RWPE1 (cell line): ENCODE results near the gene IL21R.
"Not testable (repeated sequence)": the region's sequence is repeated elsewhere in the genome, so short reads cannot be mapped to it uniquely, and the experiment has no call there.

Source experiments
- CTCF ChIA-PET: fragments of 350-600 bp; sonication (Branson Sonifier 250); formaldehyde crosslinking; extraction: SDS; loops from one replicate; lab custom pipeline; 2021; lab: Yijun Ruan, JAX
- POLR2A ChIA-PET: fragments of 400-600 bp; formaldehyde crosslinking; extraction: SDS; loops from one replicate; lab custom pipeline; 2020; ENCODE audit warnings: antibody characterized with exemption; ENCODE audit not compliant: low non-redundant PET; lab: Yijun Ruan, JAX
- DNase-seq: peaks from one replicate; pipeline ENCODE4 v3.0.0; 2012; ENCODE audit warnings: low spot score
- H3K27ac ChIP-seq: fragments of 450-650 bp; 2 replicates; pipeline ENCODE4 v1.5.1; 2017
- TF ChIP-seq, protein P1 (sequence below): fragments of 450-650 bp; conservative IDR thresholded peaks from 2 replicates; pipeline ENCODE4 v1.5.1; 2017; ENCODE audit warnings: low read depth, mild to moderate bottlenecking

Gene IL21R

DNA sequence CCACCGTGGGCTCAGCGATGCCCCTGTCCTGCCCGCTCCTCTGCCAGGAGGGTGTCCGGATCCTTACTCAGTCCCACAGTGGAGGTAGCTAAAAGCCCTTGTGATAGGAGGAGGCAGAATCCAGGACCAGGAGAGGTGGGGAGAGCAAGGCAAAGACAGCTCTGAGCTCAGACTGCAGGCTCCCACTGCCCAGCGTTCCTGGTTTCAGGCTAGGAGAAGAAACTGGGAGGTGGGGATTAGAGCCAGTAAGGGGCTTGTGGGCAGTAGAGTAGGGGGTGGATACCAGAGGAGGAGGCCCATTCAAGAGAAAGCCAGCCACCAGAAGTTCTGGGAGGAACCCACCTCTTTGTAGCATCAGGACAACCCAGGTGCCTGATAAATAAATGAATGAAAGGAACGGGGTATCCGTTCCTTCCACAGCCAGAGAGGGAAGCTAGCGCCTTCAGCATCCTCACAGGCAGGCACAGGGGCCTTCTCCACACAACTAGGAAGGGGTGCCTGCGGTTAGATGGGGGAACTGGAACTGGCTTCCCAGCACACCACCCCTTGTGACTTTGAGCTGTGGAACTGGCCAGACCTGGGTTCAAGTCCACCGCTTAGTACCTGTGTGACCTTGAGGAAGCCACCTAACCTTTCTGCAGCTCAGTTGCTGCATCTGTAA is 2.3 kb downstream of the IL21R start:
- H3K27ac ChIP-seq: no peak overlapping the region
- TF ChIP-seq, protein P1, sequence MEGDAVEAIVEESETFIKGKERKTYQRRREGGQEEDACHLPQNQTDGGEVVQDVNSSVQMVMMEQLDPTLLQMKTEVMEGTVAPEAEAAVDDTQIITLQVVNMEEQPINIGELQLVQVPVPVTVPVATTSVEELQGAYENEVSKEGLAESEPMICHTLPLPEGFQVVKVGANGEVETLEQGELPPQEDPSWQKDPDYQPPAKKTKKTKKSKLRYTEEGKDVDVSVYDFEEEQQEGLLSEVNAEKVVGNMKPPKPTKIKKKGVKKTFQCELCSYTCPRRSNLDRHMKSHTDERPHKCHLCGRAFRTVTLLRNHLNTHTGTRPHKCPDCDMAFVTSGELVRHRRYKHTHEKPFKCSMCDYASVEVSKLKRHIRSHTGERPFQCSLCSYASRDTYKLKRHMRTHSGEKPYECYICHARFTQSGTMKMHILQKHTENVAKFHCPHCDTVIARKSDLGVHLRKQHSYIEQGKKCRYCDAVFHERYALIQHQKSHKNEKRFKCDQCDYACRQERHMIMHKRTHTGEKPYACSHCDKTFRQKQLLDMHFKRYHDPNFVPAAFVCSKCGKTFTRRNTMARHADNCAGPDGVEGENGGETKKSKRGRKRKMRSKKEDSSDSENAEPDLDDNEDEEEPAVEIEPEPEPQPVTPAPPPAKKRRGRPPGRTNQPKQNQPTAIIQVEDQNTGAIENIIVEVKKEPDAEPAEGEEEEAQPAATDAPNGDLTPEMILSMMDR: no peak
- no peak for DNase-seq
- ChIA-PET POLR2A (no interaction called here), CTCF (interaction anchor here (0.6 kb wide), 1 partner anchor 1837 kb away, joined by 4 read pairs; no protein-coding TSS in a partner anchor)

DNA sequence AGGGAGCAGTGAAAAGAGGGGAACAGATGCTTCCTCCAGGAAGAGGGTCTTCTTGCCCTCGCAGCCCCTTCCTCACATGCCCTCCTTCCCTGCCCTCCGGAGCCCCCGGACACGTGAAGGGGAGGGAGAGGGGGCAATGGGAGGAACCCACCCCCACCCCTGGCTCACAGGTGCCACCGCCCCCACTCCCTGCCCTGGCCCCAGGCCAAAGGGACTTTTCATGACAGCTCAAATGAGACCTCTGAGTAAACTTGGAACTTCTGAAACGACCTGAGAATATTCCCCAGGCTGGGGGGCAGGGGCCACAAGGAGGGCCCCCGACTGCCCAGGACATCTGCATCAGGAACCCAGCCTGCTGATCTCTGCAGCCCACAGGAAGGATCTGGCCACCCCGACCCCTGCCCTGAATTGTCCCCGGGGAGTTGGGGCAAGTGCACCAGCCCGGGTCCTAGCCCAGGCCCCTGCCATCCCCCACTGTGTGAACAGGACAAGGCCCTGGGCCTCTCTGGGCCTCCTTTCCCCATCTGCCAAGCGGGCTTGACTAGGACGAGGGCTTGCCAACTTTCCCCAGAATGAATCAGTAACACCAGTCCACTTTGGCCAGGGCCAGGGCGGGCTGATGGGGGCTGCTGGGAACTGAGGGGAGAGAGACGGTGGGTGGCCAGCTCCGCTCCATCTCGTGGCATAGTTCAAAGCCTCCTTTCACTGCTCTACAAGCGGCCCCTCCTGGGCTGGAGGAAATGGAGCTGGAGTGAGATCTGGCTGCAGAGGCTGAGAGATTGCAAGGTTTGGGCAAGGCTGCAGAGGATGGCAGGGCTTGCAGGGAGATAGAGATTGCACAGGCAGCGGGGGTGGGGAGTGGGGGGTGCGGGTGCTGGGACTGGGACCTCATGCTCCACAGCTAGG is 3.8 kb downstream of the IL21R start:
- ChIA-PET POLR2A (no interaction called here), CTCF (no interaction called here)
- TF ChIP-seq, protein P1: no peak
- DNase-seq: no peak
- H3K27ac ChIP-seq: no peak overlapping the region

GRCh38 chr16:27406511-27407128 is 4.6 kb downstream of the IL21R start:
- CTCF ChIA-PET: no interaction called here
- DNase-seq: no peak
- TF ChIP-seq, protein P1: no peak
- POLR2A ChIA-PET: no interaction called here
- no peak overlapping the region for H3K27ac ChIP-seq

- TF ChIP-seq, protein P1: no peak
- POLR2A ChIA-PET: no interaction called here
- no peak overlapping the region for H3K27ac ChIP-seq
- CTCF ChIA-PET: no interaction called here
- DNase-seq: no peak
These were observed 5.2 kb downstream of the IL21R start for GRCh38 chr16:27407133-27407532.

DNA sequence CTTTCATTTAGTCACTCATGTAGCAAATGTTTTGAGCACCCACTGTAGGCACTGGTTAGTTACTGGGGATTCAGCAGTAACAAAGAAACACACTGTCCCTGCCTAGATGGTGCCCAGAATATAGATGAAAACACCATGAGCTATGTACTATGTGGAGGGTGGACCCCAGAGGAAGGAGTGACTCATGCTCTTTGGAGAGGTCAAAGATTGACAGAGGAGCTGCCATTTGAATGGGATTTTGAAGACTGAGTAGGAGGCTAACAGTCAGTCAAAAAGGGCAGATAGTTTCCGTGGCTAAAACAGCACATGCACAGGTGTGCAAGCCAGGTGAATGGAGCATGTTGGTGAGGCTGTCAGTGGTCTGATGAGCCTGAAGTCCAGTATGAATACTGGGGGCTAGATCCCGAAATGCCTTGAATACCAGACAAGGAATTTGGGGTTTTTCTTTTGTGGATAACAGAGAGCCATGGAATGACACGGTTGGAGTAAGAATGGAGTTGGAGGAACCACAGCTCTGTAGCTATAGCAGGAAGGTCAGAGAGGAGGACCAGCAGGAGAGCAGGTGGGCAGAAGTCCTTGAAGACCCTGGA is 6.1 kb downstream of the IL21R start:
- POLR2A ChIA-PET: no interaction called here
- no peak overlapping the region for H3K27ac ChIP-seq
- CTCF ChIA-PET: no interaction called here
- peak; percentile 20 for DNase-seq
- TF ChIP-seq, protein P1: no peak

- no peak overlapping the region for H3K27ac ChIP-seq
- POLR2A ChIA-PET: no interaction called here
- DNase-seq: peak; percentile 33
- TF ChIP-seq, protein P1: no peak
- CTCF ChIA-PET: no interaction called here
These were observed 6.6 kb downstream of the IL21R start for GRCh38 chr16:27408602-27409031.

DNA sequence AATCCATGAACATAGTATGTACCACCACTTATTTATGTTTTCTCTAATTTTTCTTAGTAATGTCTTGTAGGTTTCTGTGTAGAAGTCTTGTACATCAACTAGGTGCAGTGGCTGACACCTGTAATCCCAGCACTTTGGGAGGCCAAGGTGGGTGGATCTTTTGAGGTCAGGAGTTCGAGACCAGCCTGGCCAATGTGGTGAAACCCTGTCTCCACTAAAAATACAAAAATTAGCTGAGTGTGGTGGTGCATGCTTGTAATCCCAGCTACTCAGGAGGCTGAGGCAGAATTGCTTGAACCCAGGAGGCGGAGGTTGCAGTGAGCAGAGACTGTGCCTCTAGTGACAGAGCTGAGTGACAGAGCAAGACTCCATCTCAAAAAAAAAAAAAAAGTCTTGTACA is 8.0 kb downstream of the IL21R start:
- POLR2A ChIA-PET, DNase-seq, H3K27ac ChIP-seq: not testable (repeated sequence)
- CTCF ChIA-PET: interaction anchor here (0.6 kb wide), 1 partner anchor 115 kb away, joined by 4 read pairs; no protein-coding TSS in a partner anchor
